NCI-H446 (cell line): ENCODE measurements around the gene FOXP3.

Source experiments
- DNase-seq, 2 experiments: peaks; one replicate each; lab custom pipeline; 2025; lab: John Stamatoyannopoulos, UW

The FOXP3 gene

DNA sequence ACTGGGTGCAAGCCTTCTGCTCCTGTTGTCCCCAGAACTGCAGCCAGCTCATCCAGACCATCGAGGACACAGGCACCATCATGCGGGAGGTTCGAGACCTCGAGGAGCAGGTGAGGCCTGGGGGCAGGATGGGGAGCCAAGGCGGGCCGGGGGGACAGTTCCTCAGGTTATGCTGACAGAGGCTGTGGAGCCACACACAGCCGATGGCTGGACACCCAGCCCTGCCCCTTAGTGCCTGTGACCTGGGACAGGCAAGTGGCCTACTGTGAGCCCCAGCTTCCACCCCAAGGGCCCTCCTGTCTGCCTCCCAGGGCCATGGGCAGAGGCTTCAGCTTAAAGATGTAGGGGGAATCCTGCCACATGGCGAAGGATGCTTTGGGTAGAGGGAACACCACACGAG, 14.9 kb downstream of the FOXP3 start:
- no peak for DNase-seq

DNA sequence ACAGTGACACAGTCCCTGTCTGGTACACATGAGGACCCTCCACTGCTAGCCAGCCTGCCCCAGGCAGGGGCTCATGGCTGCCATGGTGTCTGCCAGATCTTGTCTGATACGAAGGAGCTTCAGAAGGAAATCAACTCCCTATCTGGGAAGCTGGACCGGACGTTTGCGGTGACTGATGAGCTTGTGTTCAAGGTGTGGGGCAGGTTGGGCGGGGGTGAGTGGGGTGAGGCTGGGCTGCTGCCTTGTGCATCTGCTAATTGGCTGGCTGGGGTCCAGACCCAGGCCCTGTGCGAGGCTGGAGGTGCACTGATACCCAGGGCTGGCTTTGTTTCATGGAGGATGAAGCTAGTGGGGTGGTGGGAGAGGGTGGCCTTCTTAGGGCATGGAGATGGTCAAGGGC, 15.4 kb downstream of the FOXP3 start:
- no peak for DNase-seq

- no peak for DNase-seq
These were observed 16.3 kb downstream of the FOXP3 start for GRCh38 chrX:49247916-49248811.

- DNase-seq = no peak
These were observed 17.2 kb downstream of the FOXP3 start for GRCh38 chrX:49247346-49247745.

DNA sequence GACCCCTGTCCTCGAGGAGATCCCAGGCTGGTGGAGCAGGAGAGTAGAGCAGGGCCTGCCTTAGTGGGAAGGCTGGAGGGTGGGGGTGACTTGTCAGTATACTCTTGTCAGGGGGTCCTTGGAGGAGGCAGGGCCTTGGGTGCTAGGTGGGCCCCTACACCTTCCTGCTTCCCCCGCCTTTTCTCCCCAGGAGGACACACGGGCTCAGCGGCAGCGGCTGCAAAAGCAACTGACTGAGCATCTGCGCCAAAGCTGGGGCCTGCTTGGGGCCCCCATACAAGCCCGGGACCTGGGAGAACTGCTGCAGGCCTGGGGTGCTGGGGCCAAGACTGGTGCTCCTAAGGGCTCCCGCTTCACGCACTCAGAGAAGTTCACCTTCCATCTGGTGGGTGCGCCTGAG, 18.0 kb downstream of the FOXP3 start:
- DNase-seq = no peak

GRCh38 chrX:49244207-49244606, 20.3 kb downstream of the FOXP3 start:
- no peak for DNase-seq

GRCh38 chrX:49243166-49243565, 21.3 kb downstream of the FOXP3 start:
- DNase-seq = no peak

GRCh38 chrX:49242545-49243066, 21.9 kb downstream of the FOXP3 start:
- no peak for DNase-seq

- DNase-seq = no peak
These were observed 25.8 kb downstream of the FOXP3 start for GRCh38 chrX:49238735-49239134.

DNA sequence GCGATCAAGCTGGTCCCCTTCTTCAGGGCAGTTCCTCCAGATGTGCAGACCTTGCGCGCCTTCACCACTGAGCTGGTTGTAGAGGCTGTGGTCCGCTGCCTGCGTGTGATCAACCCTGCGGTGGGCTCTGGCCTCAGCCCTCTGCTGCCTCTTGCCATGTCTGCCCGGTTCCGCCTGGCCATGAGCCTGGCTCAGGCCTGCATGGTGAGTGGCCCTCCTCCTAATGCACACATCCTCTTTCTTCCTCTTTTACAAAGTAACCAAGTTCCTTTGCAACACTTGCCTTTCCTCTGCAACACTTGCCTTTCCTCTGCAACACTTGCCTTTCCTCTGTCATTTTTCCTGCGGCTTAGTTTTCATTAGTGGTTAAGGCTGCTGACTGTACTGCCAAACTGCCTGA, 27.4 kb downstream of the FOXP3 start:
- DNase-seq = no peak

DNA sequence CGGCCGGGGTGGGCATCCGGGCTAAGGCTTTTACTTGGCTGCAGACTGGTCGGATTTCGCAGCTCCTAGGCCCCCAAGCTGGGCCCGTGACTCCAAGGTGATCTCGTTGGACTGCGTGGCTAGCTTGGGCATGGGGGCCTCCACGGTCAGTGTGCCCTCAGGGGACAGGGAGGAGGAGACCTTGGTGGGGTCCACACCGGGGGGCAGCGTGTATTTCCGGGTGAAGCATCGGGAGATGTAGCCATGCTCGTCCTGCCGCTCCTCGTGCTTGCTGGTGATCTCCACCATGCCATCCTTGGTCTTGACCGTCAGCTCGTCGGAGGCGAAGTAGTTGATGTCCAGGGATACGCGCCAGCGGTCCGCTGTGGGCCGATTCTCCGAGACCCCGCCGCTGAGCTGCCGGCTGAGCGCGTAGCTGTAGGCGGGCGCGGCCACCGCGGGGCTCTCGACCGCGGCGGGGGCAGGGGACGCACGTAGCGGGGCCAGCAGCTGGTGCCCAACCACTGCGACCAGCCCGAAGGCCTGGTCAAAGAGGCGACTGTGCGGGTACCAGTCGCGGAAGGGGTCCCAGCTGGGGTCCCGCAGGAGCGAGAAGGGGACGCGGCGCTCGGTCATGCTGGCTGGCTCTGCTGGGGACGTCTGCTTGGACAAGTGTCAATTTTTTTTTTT, 30.5 kb downstream of the FOXP3 start:
- DNase-seq = no peak

DNA sequence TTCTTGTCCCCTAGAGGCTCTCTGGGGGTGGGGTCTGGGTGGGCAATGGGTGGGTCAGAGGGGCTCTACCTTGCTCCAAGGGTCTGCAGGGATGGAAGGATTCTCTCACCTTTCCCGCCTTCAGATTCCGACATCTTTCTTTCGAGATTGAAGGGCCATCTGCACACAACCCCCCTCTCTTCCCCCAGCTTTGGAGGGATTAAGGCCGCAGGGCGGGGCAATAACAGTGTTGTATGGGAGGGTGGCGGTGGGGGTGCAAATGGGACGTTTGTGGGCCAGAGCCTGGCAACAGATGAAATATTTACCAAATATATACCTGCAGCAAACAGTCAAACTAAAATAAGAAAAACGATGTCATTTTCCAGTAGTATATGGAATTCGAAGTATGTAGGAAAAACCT, 31.3 kb downstream of the FOXP3 start, which contains the start of gene CACNA1F:
TSS of gene CACNA1F (minus strand) at position 165 of the 400 bp plus-strand sequence. CDS start at position 134, 31 bp downstream.
- no peak for DNase-seq

DNA sequence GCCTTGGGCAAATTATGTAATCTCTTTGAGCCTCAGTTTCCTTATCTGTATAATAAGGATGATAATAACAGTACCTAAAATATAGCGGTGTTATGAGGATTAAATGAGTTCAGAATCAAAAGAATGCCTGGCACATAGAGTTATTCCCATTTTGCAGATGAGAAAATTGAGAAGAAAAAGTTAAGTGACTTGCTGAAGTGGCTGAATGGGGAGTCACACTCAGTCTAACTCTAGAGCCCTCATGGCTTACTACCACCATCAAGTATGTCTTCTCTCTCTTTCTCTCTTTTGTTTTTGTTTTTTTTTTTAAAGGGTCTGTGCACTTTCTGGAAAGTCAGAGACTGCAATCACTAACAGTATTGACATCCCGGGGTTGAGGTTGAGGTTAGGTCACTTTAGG, 32.0 kb downstream of the FOXP3 start:
- DNase-seq = no peak

GRCh38 chrX:49231333-49232000, 33.0 kb downstream of the FOXP3 start:
- no peak for DNase-seq

- DNase-seq = no peak
These were observed 33.8 kb downstream of the FOXP3 start for GRCh38 chrX:49230500-49231232.

GRCh38 chrX:49228185-49228584, 36.3 kb downstream of the FOXP3 start:
- no peak for DNase-seq

- no peak for DNase-seq
These were observed 36.8 kb downstream of the FOXP3 start for GRCh38 chrX:49227726-49228125.

DNA sequence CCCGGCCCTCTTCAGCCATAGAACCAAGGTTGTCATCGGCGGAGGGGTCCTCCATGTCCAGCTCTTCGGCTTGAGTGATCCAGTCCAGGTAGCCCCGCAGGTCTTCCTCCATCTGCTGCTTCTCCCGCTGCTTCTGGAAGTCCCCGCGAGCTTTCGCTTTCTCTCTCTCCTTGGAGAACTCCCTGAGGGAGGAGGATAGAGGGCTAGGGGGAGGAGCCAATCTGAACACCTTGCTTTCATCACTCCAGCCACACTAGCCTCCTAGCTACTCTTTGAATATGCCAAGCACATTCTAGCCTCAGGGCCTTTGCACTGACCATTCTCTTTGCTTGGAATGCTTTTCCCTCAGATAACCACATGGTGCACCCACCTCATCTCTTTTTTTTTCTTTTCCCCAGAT, 37.6 kb downstream of the FOXP3 start:
- no peak for DNase-seq

DNA sequence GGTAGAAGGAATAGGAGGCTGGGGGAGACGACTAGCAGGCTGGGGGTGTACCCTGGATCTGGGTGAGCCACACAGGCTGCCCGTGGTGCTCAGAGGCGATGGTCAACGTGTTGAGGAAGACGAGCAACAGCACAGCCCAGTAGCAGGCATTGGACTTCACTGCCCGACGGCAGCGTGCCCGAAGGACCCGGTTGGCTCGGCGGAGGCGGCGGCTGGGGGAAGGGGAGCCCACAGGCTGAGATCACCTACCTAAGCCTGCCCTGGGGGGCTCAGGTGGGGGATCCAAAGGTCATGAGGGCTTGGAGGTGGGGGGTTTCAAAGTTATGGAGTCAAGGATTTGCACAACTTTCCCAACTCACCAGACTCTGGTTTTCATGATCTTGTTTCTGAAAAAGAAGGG, 38.7 kb downstream of the FOXP3 start:
- DNase-seq = no peak

DNA sequence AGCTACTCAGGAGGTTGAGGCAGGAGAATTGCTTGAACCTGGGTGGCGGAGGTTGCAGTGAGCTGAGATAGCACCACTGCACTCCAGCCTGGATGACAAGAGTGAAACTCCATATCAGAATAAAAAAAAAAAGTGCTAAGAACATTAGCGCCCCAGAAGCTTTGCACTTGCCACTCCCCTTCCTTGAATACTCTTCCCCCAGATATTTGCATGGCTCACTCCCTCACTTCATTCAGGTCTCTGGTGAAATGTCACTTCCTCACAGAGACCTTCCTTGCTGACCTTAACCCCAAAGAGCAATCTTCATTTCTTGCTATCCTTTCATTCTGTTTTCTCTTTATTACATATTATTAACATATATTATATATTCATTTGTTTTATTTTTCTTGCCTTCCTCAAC, 42.6 kb downstream of the FOXP3 start:
- DNase-seq = no peak

DNA sequence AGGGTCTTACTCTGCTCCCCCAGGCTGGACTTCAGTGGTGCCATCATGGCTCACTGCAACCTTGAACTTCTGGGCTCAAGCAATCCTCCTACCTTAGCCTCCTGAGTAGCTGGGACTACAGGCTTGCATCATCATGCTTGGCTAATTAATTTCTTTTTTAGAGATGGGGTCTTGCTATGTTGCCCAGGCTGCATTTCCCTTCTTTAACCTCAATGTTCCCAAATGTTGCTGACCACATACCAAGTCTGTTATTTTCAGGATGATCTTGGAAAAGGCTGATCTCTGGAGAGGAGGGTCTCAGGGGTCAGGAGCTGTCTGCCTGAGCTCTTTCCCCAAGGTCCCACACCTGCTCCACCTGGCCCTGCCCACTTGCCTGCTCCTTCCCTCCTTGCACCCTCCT, 44.4 kb downstream of the FOXP3 start:
- no peak for DNase-seq

- DNase-seq = no peak
These were observed 49.4 kb downstream of the FOXP3 start for GRCh38 chrX:49214996-49215526.
